ENCODE measurements around the gene WFDC12.

WFDC12 gene

DNA sequence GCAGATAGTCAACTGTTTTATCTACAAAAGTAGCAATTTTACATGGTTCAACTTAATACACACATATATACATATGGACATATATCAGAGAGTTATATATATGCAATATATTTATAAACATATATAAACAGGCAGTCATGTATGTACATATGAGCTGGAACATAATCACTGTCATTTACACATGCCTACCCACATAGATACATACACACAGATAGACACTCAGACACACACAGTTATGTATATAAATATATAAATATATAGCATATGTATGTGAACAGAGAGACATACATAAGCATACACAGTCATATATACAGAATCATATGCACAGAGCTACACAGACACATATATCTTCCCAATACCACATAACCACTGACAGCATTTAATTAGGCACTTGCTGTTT is 11.5 kb downstream of the WFDC12 start:
- Histone ChIP-seq H3K4me3 (ENCODE audit: low read length) (no peak overlapping the region), H3K36me3 (ENCODE audit: control insufficient read depth, insufficient read depth, low read length) (no peaks in the 10 kb centered on the region), H3K9ac (ENCODE audit: low read length) (no peak overlapping the region), H3K27me3 (ENCODE audit: control insufficient read depth, insufficient read depth, low read length) (peaks cover 2% of the 10 kb centered on the region), H3K4me1 (ENCODE audit: control insufficient read depth, insufficient read depth, low read length) (no peaks in the 10 kb centered on the region), H3K27ac (ENCODE audit: low read depth, low read length) (no peak overlapping the region)

DNA sequence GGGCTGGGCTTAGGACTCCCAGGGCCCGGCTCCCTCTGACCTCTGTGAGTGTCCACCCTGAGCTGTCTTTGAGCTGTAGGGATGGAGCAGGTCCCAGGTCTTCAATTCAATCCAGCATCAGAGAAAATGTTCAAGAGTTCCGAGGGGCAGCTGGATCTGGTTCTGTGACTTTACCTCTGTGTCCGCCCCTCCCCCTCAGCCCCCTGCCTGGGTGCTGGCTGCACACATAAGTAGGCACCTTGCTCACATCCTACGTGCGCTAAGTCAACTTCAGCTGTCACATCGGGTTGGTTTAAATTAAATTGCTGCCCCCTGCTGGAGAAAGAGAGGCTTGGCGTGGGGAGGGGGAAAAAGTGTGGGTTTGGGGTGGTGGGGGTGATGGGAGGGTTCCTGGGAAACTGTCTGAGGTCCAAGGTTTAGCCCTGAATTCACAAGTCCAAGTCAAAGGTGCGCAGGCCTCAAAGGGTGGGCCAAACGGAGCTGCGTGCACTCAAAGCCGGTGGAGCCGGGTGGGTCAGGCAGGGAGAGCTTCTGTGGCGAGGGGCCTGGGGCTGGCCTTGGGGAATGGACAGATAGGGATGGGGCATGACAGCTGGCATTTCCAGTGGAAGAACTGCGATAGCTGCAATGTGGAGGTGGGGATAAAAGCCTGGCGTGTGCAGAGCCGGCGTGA is 12.3 kb downstream of the WFDC12 start:
- Histone ChIP-seq H3K9ac (ENCODE audit: low read length) (no peak overlapping the region), H3K4me1 (ENCODE audit: control insufficient read depth, insufficient read depth, low read length) (no peaks in the 10 kb centered on the region), H3K27ac (ENCODE audit: low read depth, low read length) (no peak overlapping the region), H3K36me3 (ENCODE audit: control insufficient read depth, insufficient read depth, low read length) (no peaks in the 10 kb centered on the region), H3K4me3 (ENCODE audit: low read length) (no peak overlapping the region), H3K27me3 (ENCODE audit: control insufficient read depth, insufficient read depth, low read length) (peaks cover 2% of the 10 kb centered on the region)

DNA sequence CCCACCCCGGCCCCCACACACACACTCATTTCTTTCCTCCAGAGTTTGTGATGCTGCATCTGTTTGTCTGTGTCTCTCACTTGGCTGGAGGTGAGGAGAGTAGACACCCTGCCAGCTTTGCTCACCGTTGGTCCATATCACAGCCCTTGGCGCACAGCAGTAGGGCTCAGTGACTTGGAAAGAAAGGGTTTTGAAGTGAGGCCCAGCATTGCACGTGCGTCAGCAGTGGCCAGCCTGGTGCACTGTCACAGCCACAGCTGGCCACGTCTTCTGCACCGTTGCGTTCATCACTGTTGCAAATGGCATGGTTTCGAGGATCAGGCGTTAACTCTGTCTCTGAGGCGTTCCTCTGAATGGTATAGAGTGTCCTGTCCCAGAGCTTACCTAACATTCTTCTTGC is 13.0 kb downstream of the WFDC12 start:
- Histone ChIP-seq H3K27me3 (ENCODE audit: control insufficient read depth, insufficient read depth, low read length) (peaks cover 2% of the 10 kb centered on the region), H3K4me1 (ENCODE audit: control insufficient read depth, insufficient read depth, low read length) (no peaks in the 10 kb centered on the region), H3K4me3 (ENCODE audit: low read length) (no peak overlapping the region), H3K9ac (ENCODE audit: low read length) (no peak overlapping the region), H3K27ac (ENCODE audit: low read depth, low read length) (no peak overlapping the region), H3K36me3 (ENCODE audit: control insufficient read depth, insufficient read depth, low read length) (no peaks in the 10 kb centered on the region)

DNA sequence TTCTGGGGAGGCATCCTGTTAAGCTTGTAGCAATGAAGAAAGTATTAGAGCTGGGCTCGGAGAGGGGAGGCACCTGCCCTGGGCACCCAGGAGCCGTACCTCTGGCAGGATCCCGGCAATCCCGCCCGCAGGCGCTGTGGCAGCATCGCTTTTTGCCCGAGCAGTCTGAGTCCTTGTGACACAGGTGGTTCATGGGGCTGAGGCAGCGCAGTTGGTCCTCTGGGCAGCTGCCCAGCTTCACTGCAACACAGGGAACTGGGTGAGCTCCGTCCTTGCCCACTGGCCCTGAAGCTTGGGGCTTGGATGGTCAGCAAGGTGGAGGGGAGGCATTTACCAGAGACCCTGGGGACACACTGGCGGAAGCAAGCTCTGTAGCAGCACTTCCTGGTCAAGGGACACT is 14.0 kb downstream of the WFDC12 start:
- no peak overlapping the region for H3K4me3 ChIP-seq (ENCODE audit: low read length)
- H3K27ac ChIP-seq (ENCODE audit: low read depth, low read length) = no peak overlapping the region
- no peaks in the 10 kb centered on the region for H3K36me3 ChIP-seq (ENCODE audit: control insufficient read depth, insufficient read depth, low read length)
- peaks cover 2% of the 10 kb centered on the region for H3K27me3 ChIP-seq (ENCODE audit: control insufficient read depth, insufficient read depth, low read length)
- H3K4me1 ChIP-seq (ENCODE audit: control insufficient read depth, insufficient read depth, low read length) = no peaks in the 10 kb centered on the region
- no peak overlapping the region for H3K9ac ChIP-seq (ENCODE audit: low read length)

DNA sequence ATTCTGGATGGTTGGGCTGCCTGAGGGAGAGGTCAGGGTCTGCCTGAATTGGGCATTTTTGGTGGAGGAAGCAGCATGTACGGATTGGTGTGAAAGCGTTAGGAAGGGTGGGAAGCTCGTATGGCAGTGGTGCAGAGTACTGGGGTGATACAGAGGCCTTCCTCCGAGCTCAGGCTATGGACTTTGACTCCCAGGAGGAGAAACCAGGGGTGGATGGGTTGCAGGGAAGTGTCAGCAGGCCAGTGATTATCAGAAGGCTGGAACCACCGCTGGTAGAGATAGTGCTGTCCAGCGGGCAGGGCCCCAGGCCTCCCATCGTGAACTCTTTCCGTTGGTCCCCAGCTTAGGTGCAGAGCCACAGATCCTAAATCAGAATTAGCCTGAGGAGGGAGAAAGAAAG is 14.6 kb downstream of the WFDC12 start:
- Histone ChIP-seq H3K27me3 (ENCODE audit: control insufficient read depth, insufficient read depth, low read length) (peaks cover 2% of the 10 kb centered on the region), H3K36me3 (ENCODE audit: control insufficient read depth, insufficient read depth, low read length) (no peaks in the 10 kb centered on the region), H3K4me1 (ENCODE audit: control insufficient read depth, insufficient read depth, low read length) (no peaks in the 10 kb centered on the region), H3K4me3 (ENCODE audit: low read length) (no peak overlapping the region), H3K9ac (ENCODE audit: low read length) (no peak overlapping the region), H3K27ac (ENCODE audit: low read depth, low read length) (no peak overlapping the region)

DNA sequence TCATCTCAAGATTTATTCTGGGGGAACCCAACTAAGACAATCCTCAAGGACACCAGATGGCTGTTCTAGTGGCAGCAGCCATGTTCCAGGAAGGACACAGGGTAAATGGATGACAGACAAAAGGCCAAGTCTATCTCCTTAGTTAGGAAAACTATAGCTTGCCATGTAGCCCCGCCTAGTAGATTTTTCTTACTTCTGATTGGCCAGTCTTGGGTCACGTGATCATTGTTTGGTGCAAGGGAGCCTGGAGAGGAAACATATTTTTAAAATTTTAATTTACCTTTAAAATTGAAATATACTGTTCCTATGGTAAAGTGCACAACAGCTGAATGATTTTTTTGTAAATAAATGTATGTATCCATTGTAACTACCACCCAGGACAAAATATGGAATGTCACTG is 18.9 kb downstream of the WFDC12 start:
- Histone ChIP-seq H3K27ac (ENCODE audit: low read depth, low read length) (no peak overlapping the region), H3K27me3 (ENCODE audit: control insufficient read depth, insufficient read depth, low read length) (peaks cover 2% of the 10 kb centered on the region), H3K4me1 (ENCODE audit: control insufficient read depth, insufficient read depth, low read length) (no peaks in the 10 kb centered on the region), H3K36me3 (ENCODE audit: control insufficient read depth, insufficient read depth, low read length) (no peaks in the 10 kb centered on the region), H3K4me3 (ENCODE audit: low read length) (no peak overlapping the region), H3K9ac (ENCODE audit: low read length) (no peak overlapping the region)

DNA sequence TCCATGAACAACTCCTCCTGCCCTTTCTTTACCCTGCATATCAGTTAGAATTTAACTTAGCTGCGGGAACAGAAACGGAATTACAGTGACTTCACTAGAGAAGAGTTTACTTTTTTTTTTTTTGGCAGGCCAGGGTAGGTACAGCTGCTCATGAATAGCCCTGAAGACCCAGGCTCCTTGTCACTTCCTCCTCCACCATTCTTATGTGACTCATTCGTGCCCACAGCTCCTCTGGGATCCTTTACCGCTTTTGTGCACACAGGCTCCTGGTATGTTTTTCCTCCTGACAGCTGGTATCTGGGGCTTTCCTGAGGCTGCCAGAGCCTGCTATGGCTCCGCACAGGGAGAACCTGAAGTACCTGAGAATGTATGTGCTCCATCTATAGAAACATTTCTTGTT is 19.5 kb downstream of the WFDC12 start:
- H3K4me1 ChIP-seq (ENCODE audit: control insufficient read depth, insufficient read depth, low read length) = no peaks in the 10 kb centered on the region
- H3K4me3 ChIP-seq (ENCODE audit: low read length) = no peak overlapping the region
- H3K27me3 ChIP-seq (ENCODE audit: control insufficient read depth, insufficient read depth, low read length) = peaks cover 2% of the 10 kb centered on the region
- H3K9ac ChIP-seq (ENCODE audit: low read length) = no peak overlapping the region
- no peaks in the 10 kb centered on the region for H3K36me3 ChIP-seq (ENCODE audit: control insufficient read depth, insufficient read depth, low read length)
- H3K27ac ChIP-seq (ENCODE audit: low read depth, low read length) = no peak overlapping the region

DNA sequence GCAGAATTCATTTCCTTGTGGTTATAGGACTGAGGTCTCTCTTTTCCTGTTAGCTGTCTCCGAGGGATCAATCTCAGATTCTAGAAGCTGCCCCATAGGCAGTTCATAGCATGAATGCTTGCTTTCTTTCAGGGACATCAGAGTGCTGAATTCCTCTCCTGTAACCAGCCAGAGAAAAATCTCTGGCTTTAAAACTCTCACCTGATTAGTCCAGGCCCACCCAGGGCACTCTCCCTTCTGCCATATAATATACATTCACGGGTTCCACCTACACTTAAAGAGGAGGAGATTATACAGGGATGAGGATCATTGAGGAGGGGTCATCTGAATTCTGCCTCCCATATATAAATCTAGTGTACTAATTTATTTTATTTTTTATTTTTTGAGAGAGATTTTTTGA is 21.2 kb downstream of the WFDC12 start:
- H3K27ac ChIP-seq (ENCODE audit: low read depth, low read length) = no peak overlapping the region
- H3K36me3 ChIP-seq (ENCODE audit: control insufficient read depth, insufficient read depth, low read length) = no peaks in the 10 kb centered on the region
- no peaks in the 10 kb centered on the region for H3K4me1 ChIP-seq (ENCODE audit: control insufficient read depth, insufficient read depth, low read length)
- no peak overlapping the region for H3K9ac ChIP-seq (ENCODE audit: low read length)
- H3K4me3 ChIP-seq (ENCODE audit: low read length) = no peak overlapping the region
- peaks cover 5% of the 10 kb centered on the region for H3K27me3 ChIP-seq (ENCODE audit: control insufficient read depth, insufficient read depth, low read length)

DNA sequence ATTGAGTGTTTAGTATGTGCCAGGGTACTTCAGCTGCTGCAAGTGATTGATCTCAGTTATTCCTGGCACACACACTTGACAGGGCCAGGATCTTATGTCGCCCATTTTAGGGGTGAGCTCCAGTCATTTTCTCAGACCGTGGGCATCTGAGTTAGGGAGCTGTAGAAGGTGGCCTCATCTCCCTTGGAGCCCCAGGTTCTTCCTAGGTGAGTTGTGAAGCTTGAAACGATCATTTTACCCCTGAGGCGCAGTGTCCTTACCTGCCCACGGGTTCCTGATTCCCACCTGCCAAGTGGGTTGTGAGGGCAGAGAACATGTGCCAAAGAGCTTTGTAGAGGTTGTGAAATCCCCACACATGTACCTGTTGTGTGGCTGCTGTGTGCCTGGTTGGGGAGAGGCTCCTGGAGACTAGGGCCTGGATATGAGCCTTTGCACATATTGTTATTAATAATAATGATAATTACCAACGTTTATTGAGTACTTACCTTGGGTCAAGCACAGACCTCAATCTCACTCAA is 22.9 kb downstream of the WFDC12 start:
- H3K36me3 ChIP-seq (ENCODE audit: control insufficient read depth, insufficient read depth, low read length) = no peaks in the 10 kb centered on the region
- H3K4me3 ChIP-seq (ENCODE audit: low read length) = no peak overlapping the region
- peaks cover 17% of the 10 kb centered on the region for H3K27me3 ChIP-seq (ENCODE audit: control insufficient read depth, insufficient read depth, low read length)
- no peaks in the 10 kb centered on the region for H3K4me1 ChIP-seq (ENCODE audit: control insufficient read depth, insufficient read depth, low read length)
- H3K27ac ChIP-seq (ENCODE audit: low read depth, low read length) = no peak overlapping the region
- no peak overlapping the region for H3K9ac ChIP-seq (ENCODE audit: low read length)

DNA sequence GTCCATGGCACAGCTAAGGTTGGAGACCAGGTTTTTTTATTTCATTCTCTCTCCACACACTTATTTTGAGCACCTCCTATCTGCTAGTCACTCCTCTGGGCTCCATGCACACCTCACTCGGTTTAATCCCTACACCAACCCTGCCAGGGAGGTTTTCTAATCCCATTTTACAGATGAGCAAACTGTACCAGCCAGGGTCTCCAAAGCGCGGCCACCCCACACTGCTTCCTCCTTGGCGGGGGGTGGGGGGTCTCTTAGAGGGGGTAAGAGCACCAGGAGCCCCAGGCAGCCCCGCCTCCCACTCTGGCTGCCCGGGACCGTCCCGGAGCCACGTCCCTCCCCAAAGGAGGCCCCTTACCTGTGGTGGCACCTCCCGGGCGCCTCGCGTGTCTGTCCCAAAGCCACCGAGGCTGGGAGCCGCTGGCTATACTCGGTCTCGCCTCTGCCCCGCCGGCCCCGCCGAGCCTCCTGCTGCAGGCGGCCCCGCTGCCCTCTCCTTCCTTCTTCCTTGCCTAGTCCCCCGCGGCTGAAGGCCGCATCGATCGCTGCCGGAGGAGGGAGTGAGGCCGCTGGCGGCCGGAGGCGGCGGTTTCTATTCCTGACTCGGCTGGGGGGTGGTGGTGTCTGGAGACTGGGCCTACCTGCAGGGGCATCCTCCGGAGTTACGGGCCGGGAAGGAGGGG is 23.6 kb downstream of the WFDC12 start, which contains the start of gene KCNS1:
TSS of gene KCNS1 (minus strand) at position 565 of the 683 bp plus-strand sequence. CDS start 1,891 bp downstream, outside the sequence.
- H3K27me3 ChIP-seq (ENCODE audit: control insufficient read depth, insufficient read depth, low read length) = peaks cover 20% of the 10 kb centered on the region
- no peak within 1 kb of the TSS for H3K27ac ChIP-seq (ENCODE audit: low read depth, low read length)

DNA sequence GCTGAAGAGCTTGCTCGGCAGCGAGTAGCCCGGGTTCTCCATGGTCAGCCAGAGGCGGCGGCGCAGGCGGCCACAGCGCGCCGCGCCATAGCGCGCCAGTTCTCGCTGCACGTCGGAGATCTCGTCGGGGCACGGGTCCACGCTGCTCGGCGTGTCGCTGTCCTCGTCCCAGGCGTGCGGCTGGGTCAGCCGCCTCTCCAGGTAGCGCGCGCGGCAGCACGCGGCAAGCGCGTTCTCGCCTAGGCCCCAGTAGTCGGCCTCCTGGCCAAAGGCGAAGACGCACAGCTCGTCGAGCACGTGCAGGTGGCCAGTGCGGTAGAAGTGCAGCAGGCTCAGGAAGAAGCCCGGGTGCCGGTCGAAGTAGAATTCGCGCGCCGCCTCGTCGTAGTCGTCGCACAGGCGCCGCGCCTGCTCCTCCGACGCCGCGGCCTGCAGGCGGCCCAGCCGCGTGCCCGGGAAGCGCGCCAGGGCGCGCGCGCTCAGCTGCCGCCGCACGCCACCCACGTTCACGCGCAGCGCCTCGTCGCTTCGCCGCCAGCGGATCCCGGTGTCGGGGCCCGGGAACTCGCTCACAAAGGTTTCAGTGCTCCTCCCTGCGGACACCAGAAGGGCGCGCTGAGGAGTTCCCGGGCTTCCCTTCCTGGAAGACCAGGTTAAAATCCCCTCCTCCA is 26.0 kb downstream of the WFDC12 start:
- H3K27me3 ChIP-seq (ENCODE audit: control insufficient read depth, insufficient read depth, low read length) = peaks cover 20% of the 10 kb centered on the region
- no peak overlapping the region for H3K27ac ChIP-seq (ENCODE audit: low read depth, low read length)
- peak overlapping the region; percentile 26 for H3K4me3 ChIP-seq (ENCODE audit: low read length)
- no peaks in the 10 kb centered on the region for H3K36me3 ChIP-seq (ENCODE audit: control insufficient read depth, insufficient read depth, low read length)
- no peaks in the 10 kb centered on the region for H3K4me1 ChIP-seq (ENCODE audit: control insufficient read depth, insufficient read depth, low read length)
- no peak overlapping the region for H3K9ac ChIP-seq (ENCODE audit: low read length)

More for the DNA sequence above, 23.6 kb downstream of the WFDC12 start, which contains the start of gene KCNS1:
- Histone ChIP-seq H3K9ac (ENCODE audit: low read length) (no peak within 1 kb of the TSS), H3K4me1 (ENCODE audit: control insufficient read depth, insufficient read depth, low read length) (no peaks in the 10 kb centered on the region), H3K36me3 (ENCODE audit: control insufficient read depth, insufficient read depth, low read length) (no peaks in the 10 kb centered on the region), H3K4me3 (ENCODE audit: low read length) (no peak within 1 kb of the TSS)

DNA sequence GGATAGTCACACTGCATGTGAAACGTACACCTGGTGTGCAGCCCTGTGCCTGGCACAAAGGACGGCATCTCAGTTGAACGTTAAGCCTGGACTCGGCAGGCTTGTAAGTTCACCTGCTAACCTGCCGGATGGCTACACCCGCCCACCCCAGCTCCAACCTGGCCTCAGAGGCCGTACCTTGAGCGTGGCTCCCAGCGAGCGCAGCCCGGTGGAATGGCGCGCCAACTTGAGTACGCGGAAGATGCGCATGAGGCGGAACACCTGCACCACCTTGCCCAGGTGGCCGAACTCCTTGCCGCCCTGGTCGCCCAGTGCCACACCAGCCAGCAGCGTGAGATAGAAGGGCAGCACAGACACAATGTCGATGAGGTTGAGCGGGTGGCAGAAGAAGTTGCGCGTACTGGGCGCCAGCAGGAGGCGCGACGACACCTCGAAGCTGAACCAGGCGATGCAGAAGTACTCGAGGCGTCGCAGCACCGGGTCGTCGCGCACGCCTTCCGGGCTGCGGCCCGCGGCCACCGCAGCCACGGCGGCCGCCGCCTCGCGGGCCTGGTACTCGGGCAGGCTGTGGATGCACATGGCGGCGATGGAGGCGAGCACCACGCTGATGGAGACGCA is 26.7 kb downstream of the WFDC12 start:
- H3K9ac ChIP-seq (ENCODE audit: low read length) = no peak overlapping the region
- H3K36me3 ChIP-seq (ENCODE audit: control insufficient read depth, insufficient read depth, low read length) = no peaks in the 10 kb centered on the region
- H3K4me3 ChIP-seq (ENCODE audit: low read length) = peak overlapping the region; percentile 26
- H3K4me1 ChIP-seq (ENCODE audit: control insufficient read depth, insufficient read depth, low read length) = no peaks in the 10 kb centered on the region
- H3K27ac ChIP-seq (ENCODE audit: low read depth, low read length) = no peak overlapping the region
- H3K27me3 ChIP-seq (ENCODE audit: control insufficient read depth, insufficient read depth, low read length) = peaks cover 20% of the 10 kb centered on the region
